HG03064 (cell line): ENCODE measurements around the gene PHF11.
"Not testable (repeated sequence)": the region's sequence is repeated elsewhere in the genome, so short reads cannot be mapped to it uniquely, and the experiment has no call there.

ENCODE experiments used
- ATAC-seq: cut with Tn5 transposase; IDR thresholded peaks from one replicate; pipeline ENCODE4 v1.9.1; 2021; ENCODE audit warnings: low read depth; ENCODE audit not compliant: unreplicated experiment

PHF11 gene

GRCh38 chr13:49543656-49544055 lies 47.9 kb downstream of the PHF11 start:
- no peak for ATAC-seq

GRCh38 chr13:49545661-49546060 lies 49.9 kb downstream of the PHF11 start:
- ATAC-seq = no peak

GRCh38 chr13:49546561-49546960 lies 50.8 kb downstream of the PHF11 start:
- ATAC-seq = no peak

- ATAC-seq = no peak
Observed at GRCh38 chr13:49549289-49549688, 53.5 kb downstream of the PHF11 start.

- ATAC-seq = no peak
Observed at GRCh38 chr13:49550942-49551644, 55.3 kb downstream of the PHF11 start.

GRCh38 chr13:49553888-49554287 lies 58.1 kb downstream of the PHF11 start:
- ATAC-seq = no peak

GRCh38 chr13:49554387-49554786 lies 58.6 kb downstream of the PHF11 start:
- no peak for ATAC-seq

- no peak for ATAC-seq
Observed at GRCh38 chr13:49559006-49559405, 63.3 kb downstream of the PHF11 start.

- ATAC-seq = no peak
Observed at GRCh38 chr13:49560270-49561061, 64.7 kb downstream of the PHF11 start.

- no peak for ATAC-seq
Observed at GRCh38 chr13:49561062-49561410, 65.3 kb downstream of the PHF11 start.

GRCh38 chr13:49563516-49563915 lies 67.8 kb downstream of the PHF11 start:
- no peak for ATAC-seq

GRCh38 chr13:49565461-49565860 lies 69.7 kb downstream of the PHF11 start:
- not testable (repeated sequence) for ATAC-seq

- ATAC-seq = no peak
Observed at GRCh38 chr13:49566461-49566860, 70.7 kb downstream of the PHF11 start.

GRCh38 chr13:49567491-49567890 lies 71.7 kb downstream of the PHF11 start:
- ATAC-seq = no peak

- no peak for ATAC-seq
Observed at GRCh38 chr13:49569993-49570689, 74.4 kb downstream of the PHF11 start.

GRCh38 chr13:49571299-49572240 lies 75.8 kb downstream of the PHF11 start:
- no peak for ATAC-seq
